Measurements from ENCODE around the gene RGS8. TPM values are rescaled to one million over a fixed set of nuclear protein-coding genes. Genes with fewer than 3 reads are reported as not detected.

The RGS8 gene
- total RNA-seq, 6 experiments from 2014 or later, result not detected

DNA sequence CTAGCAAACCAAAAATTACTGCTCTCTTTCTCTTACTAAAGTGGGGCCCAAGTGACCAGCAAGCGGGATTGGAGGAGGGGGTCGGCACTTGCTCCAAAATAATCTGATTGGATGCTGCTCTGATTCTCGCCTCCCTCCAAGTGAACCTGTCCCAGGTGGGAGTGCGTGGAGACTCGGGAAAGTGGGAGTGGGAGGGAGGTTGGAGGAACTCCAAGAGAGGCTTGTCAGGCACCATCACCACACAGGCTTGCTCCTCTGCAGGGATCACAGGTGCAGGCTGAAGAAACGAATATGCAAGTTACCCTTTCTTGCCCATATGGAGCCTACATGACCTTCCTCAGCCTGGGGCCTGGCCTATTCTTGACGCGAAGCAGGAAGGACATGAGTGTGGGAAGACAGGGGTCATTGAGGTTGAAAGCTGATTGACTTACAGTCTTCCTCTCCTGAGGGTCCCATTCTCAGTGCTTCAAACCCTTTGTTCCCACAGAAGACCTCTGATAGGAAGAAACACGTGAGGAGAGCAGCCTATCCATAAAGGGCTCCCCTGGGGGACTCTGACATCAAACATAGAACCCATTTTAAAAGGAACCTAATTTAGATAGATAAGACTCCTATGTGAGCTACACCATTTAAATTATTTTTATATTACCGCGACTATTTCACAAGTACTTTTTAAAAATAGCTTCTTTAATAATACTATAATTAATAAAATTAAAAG lies 14.2 kb downstream of the RGS8 start:
- Histone ChIP-seq H3K27ac (no peak overlapping the region), H3K36me3 (no peaks in the 10 kb centered on the region), H3K9me3 (no peaks in the 10 kb centered on the region), H3K4me1 (no peaks in the 10 kb centered on the region), H3K4me3 (no peak overlapping the region), H3K27me3 (no peaks in the 10 kb centered on the region)
- DNase-seq (no peak), ATAC-seq (no peak)
- intact Hi-C loops (cut with DNase I), result no loop called here
- 74% methylated on average over 9 of the region's 11 CpGs for WGBS (ENCODE audit: insufficient coverage, low coverage, low lambda C conversion rate, missing lambda C conversion rate)
- no peak for TF ChIP-seq POLR2A (IDR thresholded peaks at IDR 0.05)
- TF ChIP-seq, protein P1, sequence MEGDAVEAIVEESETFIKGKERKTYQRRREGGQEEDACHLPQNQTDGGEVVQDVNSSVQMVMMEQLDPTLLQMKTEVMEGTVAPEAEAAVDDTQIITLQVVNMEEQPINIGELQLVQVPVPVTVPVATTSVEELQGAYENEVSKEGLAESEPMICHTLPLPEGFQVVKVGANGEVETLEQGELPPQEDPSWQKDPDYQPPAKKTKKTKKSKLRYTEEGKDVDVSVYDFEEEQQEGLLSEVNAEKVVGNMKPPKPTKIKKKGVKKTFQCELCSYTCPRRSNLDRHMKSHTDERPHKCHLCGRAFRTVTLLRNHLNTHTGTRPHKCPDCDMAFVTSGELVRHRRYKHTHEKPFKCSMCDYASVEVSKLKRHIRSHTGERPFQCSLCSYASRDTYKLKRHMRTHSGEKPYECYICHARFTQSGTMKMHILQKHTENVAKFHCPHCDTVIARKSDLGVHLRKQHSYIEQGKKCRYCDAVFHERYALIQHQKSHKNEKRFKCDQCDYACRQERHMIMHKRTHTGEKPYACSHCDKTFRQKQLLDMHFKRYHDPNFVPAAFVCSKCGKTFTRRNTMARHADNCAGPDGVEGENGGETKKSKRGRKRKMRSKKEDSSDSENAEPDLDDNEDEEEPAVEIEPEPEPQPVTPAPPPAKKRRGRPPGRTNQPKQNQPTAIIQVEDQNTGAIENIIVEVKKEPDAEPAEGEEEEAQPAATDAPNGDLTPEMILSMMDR (IDR thresholded peaks at IDR 0.05), result no peak

DNA sequence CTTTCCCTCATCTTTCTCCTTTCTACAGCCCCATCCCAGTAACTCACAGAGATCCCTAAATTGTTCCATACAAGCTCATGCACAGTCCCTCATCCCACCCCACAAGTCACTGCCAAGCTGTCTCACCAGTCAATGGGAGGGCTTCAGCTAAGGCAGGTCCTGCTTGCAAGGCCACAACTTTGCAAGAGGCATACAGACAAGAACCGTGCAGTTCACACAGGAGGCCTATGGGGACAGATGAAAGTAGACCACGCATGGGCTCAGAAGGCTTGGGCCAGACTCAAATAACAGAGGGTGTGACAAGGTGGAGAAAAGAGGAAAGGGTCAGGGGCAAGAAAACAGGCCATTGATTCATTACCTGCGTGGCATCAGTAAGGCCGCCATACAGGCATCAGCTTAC lies 15.1 kb downstream of the RGS8 start:
- no peaks in the 10 kb centered on the region for H3K9me3 ChIP-seq
- DNase-seq (no peak), ATAC-seq (no peak)
- no peak for TF ChIP-seq POLR2A (IDR thresholded peaks at IDR 0.05)
- TF ChIP-seq, protein P1 (IDR thresholded peaks at IDR 0.05), result no peak
- no peaks in the 10 kb centered on the region for H3K27me3 ChIP-seq
- no peaks in the 10 kb centered on the region for H3K4me1 ChIP-seq
- 94% methylated on average over 4 of the region's 4 CpGs for WGBS (ENCODE audit: insufficient coverage, low coverage, low lambda C conversion rate, missing lambda C conversion rate)
- intact Hi-C loops (cut with DNase I), result no loop called here
- no peak overlapping the region for H3K4me3 ChIP-seq
- H3K36me3 ChIP-seq, result no peaks in the 10 kb centered on the region
- no peak overlapping the region for H3K27ac ChIP-seq

DNA sequence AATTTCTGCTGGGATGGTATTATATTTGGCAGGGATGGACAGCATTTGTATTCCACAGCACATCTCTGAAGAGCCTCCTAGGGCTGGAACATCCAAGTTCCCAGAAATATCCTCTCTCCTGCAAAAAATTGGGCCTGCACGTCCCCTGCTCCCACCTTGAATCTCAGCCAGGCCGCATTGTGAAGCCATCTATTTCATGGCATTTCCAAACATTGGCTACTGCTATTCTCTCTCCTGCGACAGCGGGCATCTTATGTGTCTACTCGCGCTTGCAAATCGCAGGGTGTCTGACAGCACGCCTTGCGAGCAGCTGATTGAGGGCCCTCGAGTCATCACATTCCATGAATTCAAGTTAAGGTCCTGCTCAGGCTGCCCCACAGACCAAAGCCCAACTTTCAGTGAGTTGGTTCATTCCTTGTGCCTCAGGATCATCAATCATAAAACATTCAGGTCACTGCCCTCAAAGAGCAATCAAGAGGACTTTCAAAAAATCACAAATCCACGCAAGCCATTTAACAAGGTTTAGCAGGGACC lies 15.8 kb downstream of the RGS8 start:
- intact Hi-C loops (cut with DNase I), result no loop called here

DNA sequence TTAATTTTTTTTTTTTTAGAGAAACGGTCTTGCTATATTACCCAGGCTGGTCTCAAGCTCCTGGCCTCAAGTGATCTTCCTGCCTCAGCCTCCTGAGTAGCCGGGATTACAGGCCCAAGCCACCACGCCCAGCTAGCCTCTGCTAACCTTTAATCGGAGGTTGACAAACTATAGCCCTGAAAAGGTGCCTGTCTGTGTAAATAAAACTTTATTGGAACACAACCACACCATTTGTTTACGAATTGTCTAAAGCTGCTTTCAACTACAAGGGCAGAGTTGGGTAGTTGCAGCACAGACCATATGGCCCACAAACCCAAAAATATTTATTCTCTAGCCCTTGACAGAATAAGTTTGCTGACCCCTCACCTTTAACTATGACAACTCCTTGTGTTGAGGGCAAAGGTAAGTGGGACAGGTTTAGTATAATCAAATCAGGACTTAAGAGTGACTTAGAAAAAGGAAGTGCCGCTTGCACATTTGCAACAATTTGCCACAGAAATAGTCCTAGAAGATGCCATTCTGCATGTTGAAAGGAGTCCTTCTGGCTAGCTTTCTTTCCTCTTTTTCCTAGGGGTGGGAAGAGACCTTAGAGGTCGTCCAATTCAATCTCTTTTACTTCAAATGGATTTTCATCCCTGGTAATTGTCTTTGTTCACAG lies 16.4 kb downstream of the RGS8 start:
- 69% methylated on average over 6 of the region's 7 CpGs for WGBS (ENCODE audit: insufficient coverage, low coverage, low lambda C conversion rate, missing lambda C conversion rate)
- intact Hi-C loops (cut with DNase I), result no loop called here

More for the DNA sequence above, 15.8 kb downstream of the RGS8 start:
- no peak for TF ChIP-seq POLR2A (IDR thresholded peaks at IDR 0.05)
- TF ChIP-seq, protein P1 (IDR thresholded peaks at IDR 0.05), result no peak
- Histone ChIP-seq H3K27ac (no peak overlapping the region), H3K4me1 (no peaks in the 10 kb centered on the region), H3K36me3 (no peaks in the 10 kb centered on the region), H3K4me3 (no peak overlapping the region), H3K27me3 (no peaks in the 10 kb centered on the region), H3K9me3 (no peaks in the 10 kb centered on the region)
- 93% methylated on average over 11 of the region's 11 CpGs for WGBS (ENCODE audit: insufficient coverage, low coverage, low lambda C conversion rate, missing lambda C conversion rate)
- no peak for ATAC-seq
- no peak for DNase-seq

More for the DNA sequence above, 16.4 kb downstream of the RGS8 start:
- Histone ChIP-seq H3K4me1 (no peaks in the 10 kb centered on the region), H3K27me3 (no peaks in the 10 kb centered on the region), H3K9me3 (no peaks in the 10 kb centered on the region), H3K4me3 (no peak overlapping the region), H3K36me3 (no peaks in the 10 kb centered on the region), H3K27ac (no peak overlapping the region)
- TF ChIP-seq, protein P1 (IDR thresholded peaks at IDR 0.05), result no peak
- TF ChIP-seq POLR2A (IDR thresholded peaks at IDR 0.05), result no peak
- DNase-seq, result no peak
- ATAC-seq, result no peak
